T-helper 1 cell treated with Interleukin-12 subunit alpha and Interleukin-12 subunit beta and Interleukin-4 antibody, amounts not matched to agents 30 μg/mL and 1 μg/mL, for 36 hours (primary cell): Measurements from ENCODE around the gene ACTR3C.
A peak's percentile ranks its signal among the peaks of the same experiment; 100 is the strongest.

Experiments
- H3K27ac Mint-ChIP-seq: one replicate; pipeline ENCODE4 v1.8.0; 2021; ENCODE audit warnings: mild to moderate bottlenecking, mixed read lengths
- H3K27me3 Mint-ChIP-seq: one replicate; pipeline ENCODE4 v1.8.0; 2021; ENCODE audit warnings: low read depth, mixed read lengths
- H3K36me3 Mint-ChIP-seq: one replicate; pipeline ENCODE4 v1.8.0; 2021; ENCODE audit warnings: low read depth, mixed read lengths
- H3K4me1 Mint-ChIP-seq: one replicate; pipeline ENCODE4 v1.8.0; 2021; ENCODE audit warnings: low read depth, mixed read lengths
- H3K4me3 Mint-ChIP-seq: one replicate; pipeline ENCODE4 v1.8.0; 2021; ENCODE audit warnings: mild to moderate bottlenecking, moderate library complexity, mixed read lengths
- H3K9me3 Mint-ChIP-seq: one replicate; pipeline ENCODE4 v1.8.0; 2021; ENCODE audit warnings: mixed read lengths

Gene ACTR3C

GRCh38 chr7:150322833-150323681, at the start of gene ACTR3C, which contains the start of gene LRRC61:
TSS of gene ACTR3C (minus strand) at chr7:150323545. CDS start at chr7:150295296, 28,249 bp downstream.
TSS of gene LRRC61 (plus strand) at chr7:150323355. CDS start at chr7:150336862, 13,507 bp downstream.
- H3K9me3 Mint-ChIP-seq = no peaks in the 10 kb centered on the region
- H3K4me1 Mint-ChIP-seq = peaks cover 45% of the 10 kb centered on the region
- peaks cover 45% of the 10 kb centered on the region for H3K36me3 Mint-ChIP-seq
- H3K4me3 Mint-ChIP-seq = peak within 1 kb of the TSS; percentile 99
- H3K27ac Mint-ChIP-seq = peak within 1 kb of the TSS; percentile 100
- H3K27me3 Mint-ChIP-seq = no peaks in the 10 kb centered on the region

GRCh38 chr7:150372271-150373048, 49.1 kb upstream of the ACTR3C start:
- Mint-ChIP-seq H3K9me3 (no peaks in the 10 kb centered on the region), H3K4me1 (peaks cover 35% of the 10 kb centered on the region), H3K36me3 (peaks cover 16% of the 10 kb centered on the region), H3K4me3 (no peak overlapping the region), H3K27me3 (no peaks in the 10 kb centered on the region), H3K27ac (no peak overlapping the region)

DNA sequence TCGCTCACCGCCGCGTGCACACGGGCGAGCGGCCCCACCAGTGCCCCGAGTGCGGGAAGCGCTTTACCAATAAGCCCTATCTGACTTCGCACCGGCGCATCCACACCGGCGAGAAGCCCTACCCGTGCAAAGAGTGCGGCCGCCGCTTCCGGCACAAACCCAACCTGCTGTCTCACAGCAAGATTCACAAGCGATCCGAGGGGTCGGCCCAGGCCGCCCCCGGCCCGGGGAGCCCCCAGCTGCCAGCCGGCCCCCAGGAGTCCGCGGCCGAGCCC, 48.6 kb upstream of the ACTR3C start:
- Mint-ChIP-seq H3K4me1 (peaks cover 36% of the 10 kb centered on the region), H3K36me3 (peaks cover 16% of the 10 kb centered on the region), H3K27me3 (no peaks in the 10 kb centered on the region), H3K27ac (no peak overlapping the region), H3K4me3 (no peak overlapping the region), H3K9me3 (no peaks in the 10 kb centered on the region)

DNA sequence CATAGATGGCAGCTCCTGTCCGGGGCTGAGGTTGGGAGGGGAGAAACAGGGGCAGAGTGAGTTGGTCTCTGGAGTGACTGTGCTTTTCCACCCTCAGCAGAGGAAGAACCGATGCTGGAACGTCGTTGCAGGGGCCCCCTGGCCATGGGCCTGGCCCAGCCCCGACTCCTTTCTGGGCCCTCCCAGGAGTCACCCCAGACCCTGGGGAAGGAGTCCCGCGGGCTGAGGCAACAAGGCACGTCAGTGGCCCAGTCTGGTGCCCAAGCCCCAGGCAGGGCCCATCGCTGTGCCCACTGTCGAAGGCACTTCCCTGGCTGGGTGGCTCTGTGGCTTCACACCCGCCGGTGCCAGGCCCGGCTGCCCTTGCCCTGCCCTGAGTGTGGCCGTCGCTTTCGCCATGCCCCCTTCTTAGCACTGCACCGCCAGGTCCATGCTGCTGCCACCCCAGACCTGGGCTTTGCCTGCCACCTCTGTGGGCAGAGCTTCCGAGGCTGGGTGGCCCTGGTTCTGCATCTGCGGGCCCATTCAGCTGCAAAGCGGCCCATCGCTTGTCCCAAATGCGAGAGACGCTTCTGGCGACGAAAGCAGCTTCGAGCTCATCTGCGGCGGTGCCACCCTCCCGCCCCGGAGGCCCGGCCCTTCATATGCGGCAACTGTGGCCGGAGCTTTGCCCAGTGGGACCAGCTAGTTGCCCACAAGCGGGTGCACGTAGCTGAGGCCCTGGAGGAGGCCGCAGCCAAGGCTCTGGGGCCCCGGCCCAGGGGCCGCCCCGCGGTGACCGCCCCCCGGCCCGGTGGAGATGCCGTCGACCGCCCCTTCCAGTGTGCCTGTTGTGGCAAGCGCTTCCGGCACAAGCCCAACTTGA, 48.0 kb upstream of the ACTR3C start:
- Mint-ChIP-seq H3K27ac (no peak overlapping the region), H3K4me1 (peaks cover 33% of the 10 kb centered on the region)

GRCh38 chr7:150370612-150371071, 47.3 kb upstream of the ACTR3C start:
- Mint-ChIP-seq H3K4me3 (no peak overlapping the region), H3K27ac (peak overlapping the region; percentile 8)

More for the DNA sequence above, 48.0 kb upstream of the ACTR3C start:
- Mint-ChIP-seq H3K4me3 (no peak overlapping the region), H3K9me3 (no peaks in the 10 kb centered on the region), H3K36me3 (peaks cover 16% of the 10 kb centered on the region), H3K27me3 (no peaks in the 10 kb centered on the region)

DNA sequence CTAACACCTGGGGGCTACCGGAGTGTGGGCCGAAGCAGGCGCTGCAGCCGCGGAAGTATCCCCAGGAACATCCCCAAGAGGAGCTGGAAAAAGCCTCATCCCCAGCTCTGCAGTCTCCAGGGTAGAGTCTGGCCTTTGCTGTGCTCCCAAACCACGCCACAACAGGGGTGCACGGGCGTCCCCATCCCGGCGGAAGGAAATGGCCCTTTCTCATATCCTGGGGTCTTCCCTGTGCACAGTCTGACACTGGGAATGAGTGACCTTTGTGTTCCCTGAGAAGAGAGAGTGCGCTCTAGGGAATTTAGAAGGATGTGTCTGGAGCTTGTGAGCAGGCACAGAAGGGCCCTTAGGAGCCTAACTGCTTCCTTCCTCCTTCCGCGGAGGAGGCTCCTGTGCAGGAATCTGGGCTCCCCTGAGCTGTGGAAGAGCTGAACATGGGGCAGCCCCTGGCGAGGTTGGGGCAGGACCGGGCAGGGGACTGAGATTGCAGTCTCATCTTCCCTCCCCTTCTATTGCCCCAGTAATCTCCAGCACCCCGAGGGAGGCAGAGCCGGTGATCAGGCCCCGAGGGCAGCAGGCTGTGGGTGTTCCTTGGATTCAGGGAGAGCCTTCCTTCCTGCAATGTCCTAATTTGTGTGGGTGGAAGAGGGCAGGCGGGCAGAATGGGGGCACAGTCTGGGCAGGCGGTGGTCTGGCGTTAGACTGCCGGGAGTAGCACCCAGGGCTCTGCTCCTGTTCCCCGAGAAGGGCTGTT, 46.6 kb upstream of the ACTR3C start:
- Mint-ChIP-seq H3K27ac (peak overlapping the region; percentile 31), H3K9me3 (no peaks in the 10 kb centered on the region), H3K4me1 (peaks cover 31% of the 10 kb centered on the region), H3K27me3 (no peaks in the 10 kb centered on the region), H3K36me3 (peaks cover 12% of the 10 kb centered on the region), H3K4me3 (peak overlapping the region; percentile 92)

More at GRCh38 chr7:150370612-150371071, 47.3 kb upstream of the ACTR3C start:
- peaks cover 30% of the 10 kb centered on the region for H3K4me1 Mint-ChIP-seq
- peaks cover 12% of the 10 kb centered on the region for H3K36me3 Mint-ChIP-seq
- H3K27me3 Mint-ChIP-seq = no peaks in the 10 kb centered on the region
- H3K9me3 Mint-ChIP-seq = no peaks in the 10 kb centered on the region

GRCh38 chr7:150368884-150369747, 45.8 kb upstream of the ACTR3C start:
- H3K36me3 Mint-ChIP-seq = peaks cover 9% of the 10 kb centered on the region
- H3K27me3 Mint-ChIP-seq = no peaks in the 10 kb centered on the region
- H3K27ac Mint-ChIP-seq = peak overlapping the region; percentile 89
- peaks cover 32% of the 10 kb centered on the region for H3K4me1 Mint-ChIP-seq
- peak overlapping the region; percentile 92 for H3K4me3 Mint-ChIP-seq
- H3K9me3 Mint-ChIP-seq = no peaks in the 10 kb centered on the region

- Mint-ChIP-seq H3K4me3 (peak within 1 kb of the TSS; percentile 92), H3K4me1 (peaks cover 32% of the 10 kb centered on the region), H3K36me3 (peaks cover 8% of the 10 kb centered on the region), H3K27me3 (no peaks in the 10 kb centered on the region), H3K9me3 (no peaks in the 10 kb centered on the region), H3K27ac (peak within 1 kb of the TSS; percentile 89)
Measured at GRCh38 chr7:150368096-150368883, 44.9 kb upstream of the ACTR3C start, which contains the start of gene REPIN1. TSS of gene REPIN1 (plus strand) at chr7:150368822. CDS start at chr7:150369712, 890 bp downstream.

DNA sequence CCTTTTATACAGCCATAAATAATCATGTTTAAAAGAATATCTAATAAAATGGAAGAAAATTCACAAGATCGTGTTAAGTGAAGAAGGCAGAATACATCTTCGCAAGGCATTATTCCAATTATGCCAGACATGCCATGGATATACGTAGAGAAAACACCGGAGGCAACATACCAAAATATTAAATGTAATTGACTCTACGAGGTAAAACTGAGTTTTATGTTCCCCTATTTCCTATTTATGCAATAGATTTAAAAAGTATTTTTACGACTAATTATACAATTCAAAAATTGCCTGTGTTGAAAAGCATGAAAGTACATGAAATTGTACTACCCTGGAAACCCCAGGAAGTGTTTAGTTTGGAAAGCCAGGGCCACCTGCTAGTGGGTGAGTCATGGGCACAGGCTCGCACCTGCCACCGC, 44.3 kb upstream of the ACTR3C start:
- peaks cover 6% of the 10 kb centered on the region for H3K36me3 Mint-ChIP-seq
- H3K27ac Mint-ChIP-seq = peak overlapping the region; percentile 82
- H3K4me3 Mint-ChIP-seq = peak overlapping the region; percentile 80
- H3K27me3 Mint-ChIP-seq = no peaks in the 10 kb centered on the region
- peaks cover 32% of the 10 kb centered on the region for H3K4me1 Mint-ChIP-seq
- H3K9me3 Mint-ChIP-seq = no peaks in the 10 kb centered on the region

DNA sequence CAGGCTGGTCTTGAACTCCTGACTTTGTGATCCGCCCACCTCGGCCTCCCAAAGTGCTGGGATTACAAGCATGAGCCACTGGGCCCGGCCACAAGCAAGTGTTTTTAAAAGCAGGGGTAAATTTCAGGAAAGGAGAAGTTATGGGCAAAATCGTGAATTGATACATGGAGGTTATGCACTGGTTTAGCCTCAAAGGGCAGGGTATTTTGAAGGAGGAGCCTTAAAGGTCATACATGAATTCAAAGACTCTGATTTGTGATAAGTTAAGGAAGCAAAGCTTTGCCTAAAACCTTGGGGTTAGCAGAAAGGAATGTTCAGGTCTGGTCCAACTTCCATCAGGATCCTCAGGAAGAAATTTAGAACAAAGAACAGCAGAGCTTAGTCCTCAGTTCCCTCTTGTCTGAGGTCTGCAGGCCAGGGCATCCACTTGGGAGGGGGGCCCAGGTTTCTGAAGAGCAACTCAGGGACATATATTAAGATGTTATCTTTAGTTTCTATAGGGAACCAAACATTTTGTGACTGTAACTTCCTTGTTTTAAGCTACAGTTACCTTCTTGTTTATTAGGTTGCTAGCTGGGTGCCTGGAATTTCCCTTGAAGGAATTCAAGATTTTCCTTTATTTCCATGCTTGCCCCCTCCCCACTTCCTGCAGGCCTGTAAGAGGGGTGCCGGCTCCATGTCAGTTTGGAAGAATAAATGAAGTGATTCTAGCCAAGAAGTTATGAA, 42.5 kb upstream of the ACTR3C start:
- H3K4me1 Mint-ChIP-seq = peaks cover 32% of the 10 kb centered on the region
- no peaks in the 10 kb centered on the region for H3K27me3 Mint-ChIP-seq
- H3K9me3 Mint-ChIP-seq = no peaks in the 10 kb centered on the region
- H3K4me3 Mint-ChIP-seq = no peak overlapping the region
- no peak overlapping the region for H3K27ac Mint-ChIP-seq
- peaks cover 2% of the 10 kb centered on the region for H3K36me3 Mint-ChIP-seq

- Mint-ChIP-seq H3K9me3 (no peaks in the 10 kb centered on the region), H3K27ac (no peak overlapping the region), H3K4me1 (peaks cover 28% of the 10 kb centered on the region), H3K4me3 (no peak overlapping the region), H3K27me3 (no peaks in the 10 kb centered on the region), H3K36me3 (no peaks in the 10 kb centered on the region)
Measured at GRCh38 chr7:150365194-150365593, 41.8 kb upstream of the ACTR3C start.

- no peaks in the 10 kb centered on the region for H3K9me3 Mint-ChIP-seq
- peak overlapping the region; percentile 0 for H3K27ac Mint-ChIP-seq
- no peaks in the 10 kb centered on the region for H3K27me3 Mint-ChIP-seq
- no peaks in the 10 kb centered on the region for H3K36me3 Mint-ChIP-seq
- no peak overlapping the region for H3K4me3 Mint-ChIP-seq
- peaks cover 29% of the 10 kb centered on the region for H3K4me1 Mint-ChIP-seq
Measured at GRCh38 chr7:150363872-150364271, 40.5 kb upstream of the ACTR3C start.
